SKM-1 (cell line): ENCODE data around the gene ARRB1.
"Not testable (repeated sequence)": the region's sequence is repeated elsewhere in the genome, so short reads cannot be mapped to it uniquely, and the experiment has no call there.

Experiments
- DNase-seq: peaks from one replicate; lab custom pipeline; 2025; ENCODE audit not compliant: unreplicated experiment; lab: John Stamatoyannopoulos, UW

Gene ARRB1

DNA sequence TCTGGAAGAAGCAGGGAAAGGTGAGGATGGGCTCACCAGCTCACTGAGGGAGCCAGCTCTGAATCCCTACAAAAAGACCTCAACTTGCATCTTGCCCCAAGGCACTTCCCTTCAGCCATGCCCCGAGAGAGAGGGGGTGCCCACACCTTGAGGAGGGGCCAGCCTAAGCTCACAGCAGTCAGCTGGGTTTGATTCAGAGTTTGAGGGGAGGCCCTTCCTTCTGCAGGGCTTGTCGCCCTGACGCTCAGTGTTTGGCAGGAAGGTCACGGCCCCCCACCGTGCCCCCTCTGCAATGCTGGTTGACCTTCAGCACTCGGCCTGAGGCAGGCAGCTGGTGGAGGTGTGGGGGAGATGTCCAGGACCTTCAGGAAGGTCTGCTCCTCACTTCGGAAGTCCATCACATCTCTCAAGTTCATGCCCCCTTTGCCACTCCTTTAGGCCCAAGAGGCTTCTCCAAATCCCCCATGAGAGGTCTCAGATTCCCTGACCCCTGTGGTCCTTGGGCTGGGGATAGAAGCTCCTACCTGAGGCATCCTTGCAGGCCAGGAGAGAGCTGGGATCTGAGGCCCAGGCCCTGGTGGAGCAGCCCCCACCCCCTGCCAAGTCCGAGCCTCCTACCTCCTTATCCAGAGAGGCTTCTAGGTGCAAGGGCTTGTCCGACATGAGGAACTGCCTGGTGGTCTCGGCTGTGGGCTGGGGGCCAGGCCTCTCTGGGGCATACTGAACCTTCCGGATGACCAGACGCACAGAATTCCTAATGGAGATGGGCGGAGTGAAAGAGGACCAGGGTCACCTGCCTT is 73.3 kb downstream of the ARRB1 start:
- DNase-seq = no peak

DNA sequence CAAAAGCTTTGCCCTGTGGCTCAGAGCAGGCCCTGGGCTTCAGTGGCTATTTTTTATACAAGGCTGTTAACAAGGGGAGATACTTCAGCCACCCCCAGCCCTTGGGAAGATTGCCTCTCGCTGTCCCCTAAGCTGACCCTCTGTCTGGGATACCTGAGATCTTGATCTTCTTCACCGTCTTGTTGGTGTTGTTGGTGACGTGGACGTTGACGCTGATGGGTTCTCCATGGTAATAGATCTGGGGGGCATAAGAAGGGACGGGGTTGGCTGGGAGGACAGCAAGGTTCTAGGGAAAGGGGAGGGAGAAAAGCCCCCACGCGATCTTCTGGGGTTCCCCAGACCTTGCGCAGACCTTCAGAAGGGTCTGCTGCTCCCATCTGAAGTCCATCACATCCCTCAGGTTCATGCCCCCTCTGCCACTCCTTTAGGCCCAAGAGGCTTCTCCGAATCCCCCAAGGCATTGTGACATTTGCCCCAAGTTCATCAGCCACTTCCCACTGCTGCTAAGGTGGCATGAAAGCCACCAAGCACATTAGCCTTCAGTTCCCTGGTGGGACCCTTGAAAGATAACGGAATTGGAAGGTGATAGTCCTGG is 74.2 kb downstream of the ARRB1 start:
- no peak for DNase-seq

DNA sequence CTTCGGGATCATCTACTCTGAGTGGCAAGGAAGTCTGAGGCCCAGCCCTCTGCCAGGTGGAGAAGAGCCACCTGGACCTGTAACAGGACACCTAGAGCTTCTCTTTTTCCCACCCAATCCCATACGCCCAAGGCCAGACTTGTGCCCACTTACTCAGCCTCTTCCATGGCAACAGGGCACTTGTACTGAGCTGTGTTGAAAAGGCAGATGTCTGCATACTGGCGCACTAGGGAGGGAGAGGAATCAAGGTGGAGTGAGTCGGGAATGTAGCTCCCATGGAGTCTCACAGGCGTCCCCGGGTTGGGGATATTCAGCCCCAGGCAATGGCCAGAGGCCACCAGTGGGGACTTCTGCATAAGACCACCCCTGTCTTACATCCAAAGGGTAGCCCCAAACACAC is 74.8 kb downstream of the ARRB1 start:
- DNase-seq = no peak

DNA sequence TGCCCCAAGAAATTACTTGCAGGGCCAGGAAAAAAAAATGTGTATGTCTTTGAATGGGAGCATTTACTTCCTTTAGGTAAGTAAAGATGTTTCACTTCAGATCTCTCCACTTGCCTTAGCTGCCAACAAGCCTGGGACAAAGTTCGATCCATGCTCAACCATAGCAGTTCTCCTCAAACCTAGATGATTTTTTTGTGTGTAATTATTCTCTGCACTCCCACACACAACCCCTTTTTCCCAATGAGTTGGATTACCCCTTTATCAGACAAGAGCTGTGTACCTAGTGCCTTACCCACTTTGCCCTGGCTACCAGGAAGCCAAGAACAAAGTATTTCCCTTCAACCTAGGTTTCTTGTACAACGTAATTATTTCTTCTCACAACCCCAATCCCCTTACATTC is 75.3 kb downstream of the ARRB1 start:
- no peak for DNase-seq

DNA sequence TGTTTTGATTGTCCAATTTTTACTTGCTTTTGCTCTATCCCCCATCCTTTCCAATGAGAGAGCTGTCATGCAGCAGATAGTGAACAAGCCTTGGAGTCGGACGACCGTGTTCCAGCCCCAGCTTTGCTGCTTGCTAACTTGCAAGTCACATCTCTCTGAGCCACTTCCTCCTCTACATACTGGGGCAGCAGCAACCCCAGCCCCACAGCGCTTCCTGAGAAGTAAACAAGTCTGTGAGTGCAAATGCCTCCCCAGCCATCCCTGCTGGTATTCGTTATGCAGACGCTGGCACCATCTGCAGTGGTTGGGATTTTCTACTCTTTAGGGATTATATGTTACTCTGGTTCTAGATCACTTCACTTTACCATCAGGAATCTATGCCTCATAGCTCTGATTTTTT is 75.9 kb downstream of the ARRB1 start:
- no peak for DNase-seq

DNA sequence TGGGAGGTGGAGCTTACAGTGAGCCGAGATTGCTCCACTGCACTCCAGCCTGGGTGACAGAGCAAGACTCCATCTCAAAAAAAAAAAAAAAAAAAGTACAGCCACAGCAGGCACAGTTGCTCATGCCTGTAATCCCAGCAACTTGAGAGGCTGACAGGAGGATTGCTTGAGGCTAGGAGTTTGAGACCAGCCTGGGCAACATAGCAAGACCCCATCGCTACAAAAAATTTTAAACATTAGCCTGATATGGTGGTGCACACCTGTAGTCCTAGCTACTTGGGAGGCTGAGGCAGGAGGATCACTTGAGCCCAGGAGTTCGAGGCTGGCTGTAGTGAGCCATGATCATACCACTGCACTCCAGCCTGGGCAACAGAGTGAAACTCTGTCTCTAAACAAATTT is 76.7 kb downstream of the ARRB1 start:
- not testable (repeated sequence) for DNase-seq

DNA sequence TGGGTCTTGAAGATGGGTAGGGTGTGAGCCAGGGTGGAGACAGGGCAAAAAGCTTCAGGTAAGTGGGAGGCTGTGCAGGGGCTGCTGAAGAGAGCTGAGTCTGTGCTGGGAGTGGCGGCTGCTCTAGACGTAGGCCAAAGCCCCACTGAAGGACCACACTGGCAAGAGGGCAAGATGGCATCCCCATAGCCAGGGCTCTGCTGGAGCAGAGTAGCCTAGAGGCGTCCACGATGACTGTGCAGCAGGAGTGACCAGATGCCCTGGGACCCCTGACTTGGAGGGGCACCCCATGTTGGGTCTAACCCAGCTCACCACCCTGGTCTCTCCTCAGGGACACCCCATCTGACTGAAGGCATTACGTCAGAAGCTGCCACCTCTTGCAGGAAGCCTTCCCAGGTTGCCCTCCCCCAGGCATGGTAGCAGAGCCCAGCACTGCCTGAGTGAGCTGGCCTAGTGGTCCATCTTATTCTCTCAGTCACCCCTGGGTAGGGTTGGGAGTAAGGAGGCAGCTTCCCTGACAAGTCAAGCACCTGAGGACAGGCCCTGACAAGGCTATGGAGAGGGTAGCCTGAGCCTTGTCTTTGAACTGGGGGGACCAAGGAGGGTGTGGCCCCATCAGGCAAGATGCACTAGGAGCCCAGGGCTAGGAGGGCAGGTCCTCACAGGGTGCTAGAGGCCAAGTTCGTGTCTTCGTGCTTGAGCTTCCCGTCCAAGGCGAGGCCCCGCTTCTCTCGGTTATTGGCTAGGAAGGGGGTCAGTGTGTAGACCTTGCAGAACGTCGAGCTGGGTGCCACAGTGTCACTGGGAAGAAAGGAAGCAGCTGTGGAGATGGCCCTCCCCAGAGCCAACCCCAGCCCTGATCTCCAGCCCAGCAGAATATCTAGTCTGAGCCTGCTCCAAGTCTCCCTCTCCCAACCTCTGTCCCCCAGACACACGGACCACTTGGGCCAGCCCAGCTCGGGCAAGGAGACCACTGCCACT is 77.8 kb downstream of the ARRB1 start:
- DNase-seq = no peak

DNA sequence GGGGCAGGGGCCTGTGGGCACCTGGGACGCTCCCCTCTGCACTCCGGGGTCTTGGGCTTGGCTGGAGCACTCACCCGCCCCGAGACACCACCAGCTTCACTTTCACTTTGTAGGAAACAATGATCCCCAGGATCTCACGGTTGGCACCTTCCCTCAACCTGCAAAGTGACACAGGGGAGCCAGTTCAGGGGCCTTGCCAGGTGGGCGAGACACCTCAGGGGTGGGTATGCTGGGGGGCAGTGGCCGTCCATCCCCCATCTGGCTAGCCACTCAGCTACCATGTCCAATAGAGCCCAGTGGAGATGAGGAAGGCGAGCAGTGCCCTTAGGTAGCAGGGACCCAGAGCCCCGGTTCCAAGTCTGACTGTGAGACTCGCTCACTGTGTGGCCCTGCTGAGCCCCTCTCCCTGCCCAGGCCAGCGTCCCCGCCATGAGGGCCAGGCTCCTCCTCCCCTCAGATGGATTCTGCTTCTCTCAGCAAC is 78.6 kb downstream of the ARRB1 start:
- no peak for DNase-seq

DNA sequence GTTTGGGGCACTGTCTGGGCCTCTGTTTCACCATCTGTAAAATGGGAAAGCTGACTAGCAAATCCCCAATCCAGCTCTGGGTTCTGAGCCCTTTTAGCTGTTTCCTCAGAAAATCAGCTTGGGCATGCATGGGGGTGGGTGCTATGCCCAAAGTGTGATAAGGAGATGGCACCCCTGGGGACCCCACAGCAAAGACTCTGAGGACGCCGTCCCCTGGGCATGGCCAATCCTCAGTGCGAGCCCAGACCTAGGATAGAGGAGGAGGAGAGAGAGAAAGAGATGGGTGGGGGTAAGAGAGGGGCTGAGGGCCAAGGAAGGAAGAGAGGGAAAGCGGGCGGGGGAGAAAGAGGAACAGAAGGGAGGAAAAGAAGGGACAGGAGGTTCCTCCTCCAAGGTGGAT is 79.1 kb downstream of the ARRB1 start:
- no peak for DNase-seq

DNA sequence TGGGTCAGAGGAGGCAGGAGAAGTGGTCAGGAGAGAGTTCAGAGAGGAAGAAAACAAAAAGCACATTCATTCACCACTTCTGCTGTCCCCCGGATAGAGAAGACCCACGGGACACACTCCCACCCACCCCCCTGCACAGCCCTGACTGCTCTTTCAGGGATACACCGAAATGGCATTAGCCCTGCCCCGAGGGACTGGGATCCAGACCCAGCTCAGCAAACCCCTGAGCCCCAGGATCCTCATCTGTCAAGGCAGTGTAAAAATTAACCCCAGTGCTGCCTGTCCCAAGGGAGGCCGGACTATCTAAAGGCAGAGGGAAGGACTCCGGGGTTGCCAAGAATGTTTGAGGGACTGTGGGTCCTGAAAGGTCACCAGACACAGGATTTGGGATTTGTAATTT is 79.7 kb downstream of the ARRB1 start:
- no peak for DNase-seq

DNA sequence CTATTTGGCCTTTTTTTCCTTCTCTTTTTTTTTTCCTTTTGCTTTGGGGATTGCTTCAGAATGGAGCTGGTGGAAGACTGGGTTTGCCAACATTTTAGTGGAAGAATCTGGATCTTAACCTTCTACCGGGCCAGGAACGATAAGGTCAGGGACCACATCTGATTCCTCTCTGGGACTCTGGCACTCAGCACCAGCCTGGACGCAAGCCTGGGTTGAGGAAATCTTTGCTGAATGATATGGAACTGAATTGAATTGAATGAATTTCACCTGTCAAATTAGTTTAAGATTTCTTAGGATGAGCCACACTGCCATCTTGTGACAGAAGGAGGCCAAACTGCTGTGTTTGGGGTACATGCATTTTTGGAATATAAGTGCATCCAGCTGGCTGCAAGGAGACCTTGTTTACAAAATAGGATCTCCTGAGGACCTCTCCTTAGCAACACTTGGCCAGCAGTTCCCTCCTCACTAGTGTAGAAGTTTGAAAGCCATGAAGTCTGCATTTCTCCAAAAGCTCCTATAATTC is 80.5 kb downstream of the ARRB1 start:
- no peak for DNase-seq

DNA sequence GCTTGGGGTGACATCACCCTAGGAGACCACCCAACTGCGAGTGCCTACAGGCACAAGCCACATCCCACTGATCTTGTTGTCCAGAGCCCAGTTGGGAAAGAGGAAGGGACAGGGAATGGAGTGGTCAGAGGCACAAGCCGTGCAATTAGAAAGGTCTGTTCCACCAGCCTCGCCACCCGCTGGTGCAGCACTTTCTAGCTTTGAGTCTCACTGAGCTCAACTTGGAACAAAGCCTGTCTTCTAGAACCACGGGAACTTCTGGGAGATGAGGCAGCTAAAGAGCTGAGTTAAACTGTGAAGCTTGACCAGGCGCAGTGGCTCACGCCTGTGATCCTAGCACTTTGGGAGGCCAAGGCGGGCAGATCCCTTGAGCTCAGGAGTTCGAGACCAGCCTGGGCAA is 81.6 kb downstream of the ARRB1 start:
- no peak for DNase-seq

DNA sequence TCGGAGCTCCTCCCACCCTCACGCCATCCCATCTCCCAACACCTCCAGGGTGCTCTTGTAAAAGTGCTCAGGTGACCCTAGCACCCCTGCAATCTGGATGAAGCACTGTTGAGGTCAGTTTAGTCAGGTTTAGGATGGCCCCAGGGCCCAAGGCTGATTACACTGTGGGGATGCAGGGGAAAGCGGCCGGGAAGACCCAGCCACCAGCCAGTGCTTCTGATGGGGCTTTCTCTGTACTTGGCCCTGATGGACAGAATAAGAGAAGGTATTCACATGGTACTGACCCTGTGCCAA is 82.1 kb downstream of the ARRB1 start:
- no peak for DNase-seq

DNA sequence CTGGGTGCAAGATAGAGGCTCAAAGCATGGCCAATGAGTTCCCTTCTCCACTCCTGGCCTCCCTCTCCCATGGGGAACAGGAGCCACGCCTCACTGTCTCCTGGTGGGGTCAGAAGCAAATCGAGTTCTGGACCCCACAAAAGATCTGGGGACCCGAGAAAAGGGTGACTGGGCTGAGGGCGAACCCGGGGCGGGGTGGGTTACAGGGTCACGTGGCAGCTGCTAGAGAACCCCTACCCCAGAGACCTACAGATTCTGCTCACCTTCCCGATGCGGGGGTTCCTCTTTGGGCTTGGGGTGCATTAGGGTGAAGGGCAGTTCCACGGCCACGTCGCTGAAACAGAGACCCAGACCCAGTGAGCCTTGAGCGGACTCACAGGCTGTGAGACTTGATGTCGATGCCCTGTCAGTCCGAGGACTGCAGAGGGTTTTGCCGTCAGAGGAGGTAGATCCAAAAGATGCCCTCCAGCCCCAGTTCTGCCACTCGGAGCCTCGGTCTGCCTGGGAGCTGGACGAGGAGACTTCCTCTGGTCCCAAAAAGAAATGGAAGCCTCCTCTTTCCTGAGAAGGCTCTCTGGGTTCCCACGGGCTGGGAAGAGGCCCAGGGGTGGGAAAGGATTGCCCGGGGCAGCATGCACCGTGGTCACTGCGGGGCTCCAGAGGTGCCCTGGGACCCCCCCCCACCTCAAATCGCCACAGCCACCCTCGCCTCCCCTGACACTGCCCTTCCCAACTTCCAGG is 82.7 kb downstream of the ARRB1 start:
- DNase-seq = no peak

DNA sequence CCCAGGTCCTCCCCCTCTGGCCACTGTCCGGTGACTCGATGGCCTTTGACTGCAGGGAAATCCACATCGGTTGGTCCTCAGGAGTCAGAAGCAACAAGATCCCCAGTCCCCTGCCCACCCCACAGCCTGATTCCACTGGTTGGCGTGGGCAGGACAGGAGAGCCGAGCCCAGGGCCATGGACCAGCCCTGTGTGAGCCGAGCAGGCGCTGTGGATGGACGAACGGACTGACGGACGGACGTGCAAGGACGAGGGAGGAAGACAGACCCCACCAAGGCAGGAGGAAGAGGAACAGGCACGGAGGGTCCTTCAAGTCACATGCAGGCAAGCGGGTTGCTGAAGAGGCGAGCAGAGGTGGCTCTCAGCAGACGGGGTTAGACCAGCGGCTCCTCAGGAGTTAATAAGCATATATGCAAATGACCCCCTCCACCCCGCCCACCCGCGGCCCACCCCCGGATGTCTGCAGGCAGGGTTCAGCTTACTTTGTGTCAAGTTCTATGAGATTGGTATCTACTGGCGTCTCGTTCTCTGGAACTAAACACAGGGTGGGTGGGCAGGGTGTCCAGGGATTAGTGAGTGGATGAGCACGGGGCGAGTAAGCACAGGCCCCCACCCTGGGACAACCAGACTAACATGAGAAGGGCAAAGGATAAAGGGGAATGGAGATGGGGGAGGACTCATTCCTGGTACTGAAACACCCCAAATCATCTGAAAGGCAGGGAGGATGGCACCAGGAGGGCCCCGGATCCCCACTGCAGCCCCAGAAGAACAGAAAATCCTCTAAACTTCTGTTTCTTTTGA is 84.1 kb downstream of the ARRB1 start:
- DNase-seq = no peak

DNA sequence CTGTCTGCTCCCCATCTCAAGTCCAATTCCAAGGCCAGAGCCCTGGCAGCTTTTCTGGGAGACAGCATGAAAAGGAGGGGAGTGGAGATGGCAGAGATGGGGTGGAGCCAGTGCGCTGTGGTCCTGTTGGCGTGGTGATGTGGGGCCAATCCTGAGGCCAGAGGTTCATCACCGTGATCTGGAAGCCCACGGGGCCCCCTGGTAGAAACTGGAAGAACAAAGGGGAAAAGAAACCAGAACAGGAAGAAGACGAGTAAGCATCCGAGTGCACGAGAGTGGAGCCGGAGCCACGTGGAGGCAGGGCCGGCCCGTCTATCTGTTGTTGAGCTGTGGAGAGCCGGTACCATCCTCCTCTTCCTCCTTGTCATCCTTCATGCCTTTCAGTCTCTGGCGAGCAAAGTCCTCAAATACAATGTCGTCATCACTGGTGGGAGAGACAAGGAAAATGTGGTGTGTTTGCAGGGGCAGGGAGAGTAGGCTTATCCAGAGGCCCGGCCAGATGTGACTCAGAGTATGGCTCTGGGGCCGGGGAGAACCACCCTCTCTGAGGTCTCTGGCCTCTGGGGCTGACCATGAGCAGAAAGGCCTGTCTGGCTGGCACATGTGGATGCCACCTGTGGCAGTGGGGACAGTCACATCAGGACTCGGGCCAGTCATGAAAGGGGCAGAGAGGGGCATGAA is 85.5 kb downstream of the ARRB1 start:
- no peak for DNase-seq

DNA sequence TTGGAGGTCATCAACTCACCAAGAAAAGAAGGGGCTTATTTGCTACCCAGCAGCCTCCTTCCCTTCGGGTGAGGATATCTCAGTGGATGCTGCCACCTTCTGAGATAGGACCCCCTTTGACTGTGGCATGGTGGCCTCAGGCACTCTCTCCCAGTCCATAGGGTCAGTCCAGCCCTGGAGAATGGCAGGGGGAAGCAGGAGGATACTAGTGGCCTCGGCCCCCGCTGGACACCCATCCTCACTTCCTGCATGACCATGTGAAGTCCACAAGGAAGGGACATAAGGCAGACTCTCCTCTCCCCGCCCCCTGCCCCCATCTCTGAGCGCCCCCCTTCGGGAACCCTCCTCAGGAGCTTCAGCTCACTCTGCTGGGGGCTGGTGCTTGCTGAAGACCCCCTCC is 86.5 kb downstream of the ARRB1 start:
- DNase-seq = no peak

DNA sequence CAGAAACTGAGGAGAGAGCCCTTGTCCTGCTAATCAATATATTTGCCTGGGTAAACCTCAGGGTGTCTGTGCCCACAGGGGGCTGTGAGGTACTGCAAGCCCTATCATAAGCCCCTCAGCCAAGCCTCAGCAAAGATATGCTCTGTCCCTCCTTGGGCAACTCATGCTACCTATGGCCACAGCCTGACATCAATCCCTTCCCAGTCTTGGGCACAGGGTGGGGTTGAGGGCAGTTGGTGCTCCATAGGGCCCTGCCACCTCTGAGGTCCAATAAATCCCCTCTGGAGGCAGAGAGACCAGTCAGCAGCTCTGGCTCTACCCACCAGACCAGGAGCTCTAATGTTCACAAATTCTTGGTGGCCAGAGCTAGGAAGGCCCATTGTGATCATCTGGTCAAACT is 87.1 kb downstream of the ARRB1 start:
- DNase-seq = no peak

DNA sequence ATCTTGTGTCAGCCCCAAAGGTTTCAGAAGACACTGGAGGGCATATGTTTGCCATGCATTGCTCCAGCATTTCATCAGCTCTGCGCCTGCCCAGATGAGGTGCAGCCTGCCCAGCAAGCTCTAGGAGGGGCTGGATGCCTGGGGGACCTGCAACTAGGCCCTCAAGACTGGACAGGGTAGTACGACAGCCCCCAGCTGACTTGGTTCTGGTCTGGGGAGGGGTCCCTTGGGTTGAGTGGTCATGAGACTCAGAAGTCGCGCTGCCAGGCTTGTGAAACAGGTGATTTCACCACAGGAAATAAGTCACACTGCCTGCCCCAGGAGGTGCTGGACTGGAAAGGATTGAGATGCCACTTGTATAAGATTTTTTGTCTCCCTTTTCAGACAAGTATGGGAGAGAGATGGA is 87.5 kb downstream of the ARRB1 start:
- DNase-seq = no peak
